Measurements from ENCODE around the gene COL24A1.
"Not testable (repeated sequence)": the region's sequence is repeated elsewhere in the genome, so short reads cannot be mapped to it uniquely, and the experiment has no call there.

COL24A1 gene

GRCh38 chr1:85976516-85977205, 179.9 kb downstream of the COL24A1 start:
- no peak for DNase-seq

- no peak for DNase-seq
These were observed 180.6 kb downstream of the COL24A1 start for GRCh38 chr1:85975912-85976371.

GRCh38 chr1:85962457-85962856, 194.1 kb downstream of the COL24A1 start:
- no peak for DNase-seq

- no peak for DNase-seq
These were observed 198.8 kb downstream of the COL24A1 start for GRCh38 chr1:85957760-85958159.

- DNase-seq, result not testable (repeated sequence)
These were observed 201.4 kb downstream of the COL24A1 start for GRCh38 chr1:85955218-85955617.

- DNase-seq, result peak; percentile 39
These were observed 204.1 kb downstream of the COL24A1 start for GRCh38 chr1:85952460-85952859.

GRCh38 chr1:85947186-85947585, 209.4 kb downstream of the COL24A1 start:
- DNase-seq, result no peak

- no peak for DNase-seq
These were observed 212.6 kb downstream of the COL24A1 start for GRCh38 chr1:85943945-85944344.

GRCh38 chr1:85943526-85943925, 213.0 kb downstream of the COL24A1 start:
- no peak for DNase-seq

- no peak for DNase-seq
These were observed 215.8 kb downstream of the COL24A1 start for GRCh38 chr1:85940656-85941306.

GRCh38 chr1:85938829-85939228, 217.7 kb downstream of the COL24A1 start:
- no peak for DNase-seq

GRCh38 chr1:85936470-85936869, 220.1 kb downstream of the COL24A1 start:
- DNase-seq, result no peak

GRCh38 chr1:85936057-85936456, 220.5 kb downstream of the COL24A1 start:
- DNase-seq, result no peak

GRCh38 chr1:85935234-85935633, 221.3 kb downstream of the COL24A1 start:
- DNase-seq, result no peak

GRCh38 chr1:85934516-85934915, 222.1 kb downstream of the COL24A1 start:
- DNase-seq, result no peak

- DNase-seq, result no peak
These were observed 222.6 kb downstream of the COL24A1 start for GRCh38 chr1:85933961-85934360.

GRCh38 chr1:85911742-85912141, 244.8 kb downstream of the COL24A1 start:
- DNase-seq, result peak; percentile 1

GRCh38 chr1:85900921-85901320, 255.7 kb downstream of the COL24A1 start:
- no peak for DNase-seq

GRCh38 chr1:85898861-85899260, 257.7 kb downstream of the COL24A1 start:
- no peak for DNase-seq

- peak; percentile 20 for DNase-seq
These were observed 261.9 kb downstream of the COL24A1 start for GRCh38 chr1:85894651-85895050.

GRCh38 chr1:85892366-85892765, 264.2 kb downstream of the COL24A1 start:
- DNase-seq, result no peak

GRCh38 chr1:85889870-85890269, 266.7 kb downstream of the COL24A1 start:
- DNase-seq, result no peak

- DNase-seq, result no peak
These were observed 267.7 kb downstream of the COL24A1 start for GRCh38 chr1:85888921-85889320.

GRCh38 chr1:85884372-85885035, 272.1 kb downstream of the COL24A1 start:
- DNase-seq, result no peak
